HuH-7 (cell line): ENCODE data around the gene ZNF76.

Experiments used
- DNase-seq: peaks from one replicate; pipeline ENCODE4 v3.0.0; 2011; ENCODE audit warnings: low spot score

The ZNF76 gene

DNA sequence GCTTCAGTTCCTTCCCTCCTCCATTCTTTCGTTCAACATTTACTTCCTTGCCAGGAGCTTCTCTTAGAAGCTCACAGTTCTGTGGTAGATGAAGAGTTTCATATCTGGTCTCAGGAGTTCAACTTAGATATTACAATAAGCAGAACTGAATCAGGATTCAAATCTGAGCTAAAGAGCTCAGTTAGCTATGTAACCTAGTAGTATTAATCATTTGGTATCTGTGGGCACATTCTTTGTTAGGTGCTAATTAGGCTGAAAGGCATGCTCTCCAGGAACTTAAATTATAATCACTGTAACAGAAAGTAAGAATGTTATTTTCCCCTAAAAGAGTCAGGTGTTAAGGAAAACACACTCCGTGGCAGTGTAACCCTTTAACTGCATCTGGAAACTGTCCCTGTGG is 8.4 kb downstream of the ZNF76 start:
- no peak for DNase-seq

- DNase-seq = no peak
Observed at GRCh38 chr6:35272005-35272404, 12.5 kb downstream of the ZNF76 start.

- no peak for DNase-seq
Observed at GRCh38 chr6:35273822-35274559, 14.5 kb downstream of the ZNF76 start.

DNA sequence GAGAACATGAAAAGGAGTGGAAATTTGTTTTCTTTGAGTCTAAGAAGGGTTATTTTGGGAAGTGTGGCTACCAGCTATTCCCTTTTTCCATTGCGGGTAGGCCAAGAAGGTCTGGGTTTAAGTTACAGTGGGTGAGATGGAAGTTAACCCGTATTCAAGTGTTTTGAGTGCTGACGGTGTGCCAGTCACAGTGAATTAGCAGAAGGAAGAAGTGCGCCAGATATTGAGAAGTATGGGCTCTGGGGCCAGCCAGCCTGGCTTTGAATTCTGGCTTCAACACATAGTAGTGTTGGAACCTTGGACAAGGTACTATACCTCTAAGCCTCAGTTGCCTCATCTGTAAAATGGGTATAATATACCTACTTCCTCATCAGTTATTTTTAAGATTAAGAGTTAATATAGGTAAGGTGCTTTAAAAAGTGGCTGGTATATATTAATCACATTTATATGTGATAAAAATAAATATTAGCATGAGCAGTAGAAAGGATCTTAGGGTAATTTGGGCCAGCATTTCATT is 16.3 kb downstream of the ZNF76 start:
- DNase-seq = no peak

DNA sequence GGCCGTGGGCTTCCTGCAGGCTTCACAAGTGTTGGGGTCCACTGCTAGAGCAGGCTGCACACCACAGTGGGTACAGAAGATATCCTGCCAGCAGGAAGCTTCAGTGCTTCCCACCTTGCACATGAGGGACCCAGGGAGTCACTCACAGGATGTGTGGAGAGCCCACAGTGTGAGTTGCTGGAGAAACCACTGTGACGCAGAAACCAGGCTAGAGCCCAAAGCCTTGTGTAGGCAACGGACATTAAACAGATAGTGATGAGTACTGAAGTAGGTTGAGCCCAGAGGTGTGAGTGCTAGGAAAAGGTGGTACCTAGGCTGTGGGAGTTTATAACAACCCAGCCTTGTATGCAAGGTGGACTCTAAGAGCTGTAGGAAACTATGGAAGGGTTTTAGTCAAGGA is 19.2 kb downstream of the ZNF76 start:
- DNase-seq = no peak

GRCh38 chr6:35280903-35281302 is 21.4 kb downstream of the ZNF76 start:
- no peak for DNase-seq

DNA sequence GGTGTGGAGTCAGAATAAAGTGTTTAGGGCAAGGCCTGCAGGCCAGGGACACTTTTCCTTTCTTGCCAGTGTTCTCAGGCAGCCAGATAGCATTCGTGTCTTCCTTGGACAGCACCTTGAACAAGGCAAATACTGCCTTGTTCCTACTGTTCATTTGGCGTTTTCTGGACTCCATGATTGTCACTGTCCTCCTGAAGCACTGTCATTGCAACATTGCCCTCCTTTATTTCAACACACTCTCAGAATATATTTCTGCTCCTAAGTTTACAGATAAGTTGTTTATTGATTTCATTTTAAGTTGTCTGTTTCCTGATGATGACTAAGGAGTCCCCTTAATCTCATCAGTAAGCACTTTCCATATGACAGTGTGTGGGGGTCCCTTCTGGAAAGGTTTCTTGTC is 22.9 kb downstream of the ZNF76 start:
- DNase-seq = no peak

DNA sequence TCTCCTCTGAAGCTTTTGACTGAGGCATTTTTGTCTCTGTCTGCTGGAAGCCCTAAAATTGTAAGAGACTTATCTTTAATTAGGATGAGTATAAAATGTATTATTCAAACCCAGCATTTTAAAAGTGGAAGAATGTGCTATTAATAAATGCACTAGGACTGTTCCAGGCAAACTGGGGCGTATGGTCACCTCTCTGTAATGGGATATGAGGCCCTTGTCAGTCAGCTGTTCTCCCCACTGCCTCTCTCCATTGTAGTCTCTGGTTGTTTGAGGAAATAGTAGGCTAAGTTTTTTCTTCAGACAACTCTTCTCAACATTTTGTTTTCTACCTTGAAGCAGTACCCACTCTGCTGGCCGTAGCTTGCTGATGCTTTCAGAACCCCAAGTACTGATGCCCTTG is 23.8 kb downstream of the ZNF76 start:
- no peak for DNase-seq

GRCh38 chr6:35287671-35288396 is 28.3 kb downstream of the ZNF76 start:
- no peak for DNase-seq

DNA sequence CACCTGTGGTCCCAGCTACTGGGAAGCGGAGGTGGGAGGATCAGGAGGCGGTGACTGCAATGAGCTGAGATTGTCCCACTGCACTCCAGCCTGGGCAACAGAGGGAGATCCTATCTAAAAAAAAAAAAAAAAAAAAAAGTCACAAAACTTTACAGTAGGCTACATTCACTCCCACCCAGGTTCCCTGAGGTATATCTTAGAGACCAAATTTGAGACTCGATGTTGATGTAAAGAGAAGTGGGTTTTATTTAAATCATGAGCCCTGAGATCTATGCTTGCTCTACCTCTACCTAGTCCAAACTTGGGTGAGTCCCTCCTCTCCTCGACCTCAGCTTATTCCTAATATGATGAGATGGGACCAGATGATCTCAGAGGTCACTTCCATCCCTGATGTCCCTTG is 29.3 kb downstream of the ZNF76 start:
- no peak for DNase-seq

DNA sequence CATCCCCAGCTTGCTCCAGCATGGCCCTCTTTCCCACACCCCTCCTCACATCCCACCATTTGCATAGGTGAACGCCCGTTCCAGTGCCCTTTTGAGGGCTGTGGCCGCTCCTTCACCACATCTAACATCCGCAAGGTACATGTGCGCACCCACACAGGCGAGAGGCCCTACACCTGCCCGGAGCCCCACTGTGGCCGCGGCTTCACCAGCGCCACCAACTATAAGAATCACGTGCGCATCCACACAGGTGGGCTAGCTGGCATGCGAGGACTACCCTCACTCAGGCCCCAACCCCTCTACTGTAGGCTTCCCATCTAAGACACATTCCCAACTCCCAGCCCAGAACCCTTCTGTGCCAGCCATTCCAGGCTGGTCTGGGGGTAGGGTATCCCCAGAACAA is 32.0 kb downstream of the ZNF76 start:
- DNase-seq = no peak

- DNase-seq = no peak
Observed at GRCh38 chr6:35292494-35292893, 33.0 kb downstream of the ZNF76 start.

DNA sequence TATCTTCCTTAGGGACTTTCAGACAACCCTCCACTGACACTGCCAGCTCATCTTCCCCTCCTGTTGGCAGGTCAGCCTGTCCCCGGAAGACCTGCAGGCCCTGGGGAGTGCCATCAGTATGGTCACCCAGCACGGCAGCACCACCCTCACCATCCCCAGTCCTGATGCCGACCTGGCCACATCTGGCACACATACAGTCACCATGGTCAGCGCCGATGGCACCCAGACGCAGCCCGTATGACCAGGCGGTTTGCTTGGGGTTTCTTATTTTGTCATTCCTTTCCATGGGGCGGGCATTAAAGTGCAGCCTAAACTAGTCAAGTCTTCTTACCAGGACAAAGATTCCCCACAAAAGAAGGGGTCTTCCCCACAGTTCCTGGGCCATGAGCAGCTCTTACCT is 34.1 kb downstream of the ZNF76 start:
- no peak for DNase-seq

DNA sequence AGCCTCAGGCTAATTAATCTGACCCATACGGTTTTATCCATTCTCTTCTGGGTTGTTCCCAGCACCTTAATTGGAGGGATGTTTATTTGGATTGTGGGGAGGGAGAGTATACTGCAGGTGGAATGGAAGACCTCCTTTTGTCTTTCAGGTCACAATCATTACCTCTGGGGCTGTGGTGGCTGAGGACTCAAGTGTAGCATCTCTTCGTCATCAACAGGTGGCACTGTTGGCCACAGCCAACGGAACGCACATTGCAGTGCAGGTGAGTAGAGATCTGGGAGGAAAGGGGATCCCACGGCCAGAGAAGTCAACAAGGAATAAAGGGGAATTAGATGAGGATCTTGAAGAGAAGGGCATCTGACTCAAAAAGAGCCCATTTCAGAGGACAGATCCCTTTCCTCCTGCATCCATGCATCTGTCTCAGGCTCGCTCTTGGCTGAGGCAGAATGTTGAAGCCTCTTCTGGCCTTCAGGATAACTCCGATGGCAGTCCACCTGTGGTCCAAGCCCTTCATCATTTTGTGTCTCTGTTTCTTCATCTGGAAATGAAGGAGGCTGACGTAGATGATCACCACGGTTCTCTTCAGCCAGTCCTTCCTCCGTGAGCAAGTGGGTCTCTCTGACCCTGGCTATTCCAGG is 34.9 kb downstream of the ZNF76 start:
- DNase-seq = peak; percentile 75

DNA sequence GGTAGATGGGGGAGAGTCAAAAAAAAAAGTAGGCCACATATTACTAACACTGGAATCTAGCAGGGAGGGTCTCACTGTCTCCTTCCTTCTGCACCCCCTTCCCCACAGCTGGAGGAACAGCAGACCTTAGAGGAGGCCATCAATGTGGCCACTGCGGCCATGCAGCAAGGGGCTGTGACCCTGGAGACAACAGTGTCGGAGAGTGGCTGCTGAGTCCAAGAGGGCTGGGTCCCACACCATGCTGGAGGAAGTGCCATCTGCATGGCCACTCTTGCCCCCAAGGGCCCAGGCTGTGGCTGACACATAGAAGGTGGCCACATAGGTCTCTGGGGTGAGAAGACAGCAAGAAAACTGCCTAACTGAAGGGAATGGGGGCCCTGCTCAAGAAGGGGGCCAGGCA is 35.5 kb downstream of the ZNF76 start:
- no peak for DNase-seq

- no peak for DNase-seq
Observed at GRCh38 chr6:35295521-35296315, 36.2 kb downstream of the ZNF76 start.

DNA sequence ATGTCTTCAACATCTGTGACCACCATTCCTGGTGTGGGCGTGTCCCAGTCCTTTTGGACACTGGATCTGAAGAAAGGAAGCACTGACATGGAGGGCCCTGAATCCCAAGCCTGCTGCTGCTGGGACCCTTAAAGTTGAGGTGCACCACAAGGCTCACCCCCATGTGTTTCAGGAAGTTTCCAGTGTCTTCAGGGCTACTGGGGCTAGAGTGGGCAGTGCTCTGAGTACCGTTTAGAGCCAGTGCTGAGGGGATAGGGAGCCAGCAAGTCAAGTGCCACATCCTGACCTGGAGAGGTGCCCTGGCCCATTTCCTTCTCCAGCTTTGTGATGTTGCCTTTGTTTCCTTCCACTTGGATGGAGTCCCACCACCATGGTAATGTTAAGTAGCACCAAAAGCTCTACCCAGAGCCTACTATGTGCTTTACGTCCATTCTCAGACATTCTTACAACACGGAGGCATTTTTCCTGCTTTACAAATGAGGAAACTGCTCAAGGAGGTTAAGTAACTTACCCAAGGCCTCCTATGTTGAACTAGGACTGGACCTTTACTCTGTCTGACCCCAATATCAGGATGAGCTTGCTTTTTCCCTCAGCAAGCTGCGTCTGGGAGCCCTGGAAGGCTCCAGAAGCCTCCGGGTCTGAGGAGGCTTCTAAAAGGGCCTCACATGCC is 37.5 kb downstream of the ZNF76 start:
- no peak for DNase-seq

DNA sequence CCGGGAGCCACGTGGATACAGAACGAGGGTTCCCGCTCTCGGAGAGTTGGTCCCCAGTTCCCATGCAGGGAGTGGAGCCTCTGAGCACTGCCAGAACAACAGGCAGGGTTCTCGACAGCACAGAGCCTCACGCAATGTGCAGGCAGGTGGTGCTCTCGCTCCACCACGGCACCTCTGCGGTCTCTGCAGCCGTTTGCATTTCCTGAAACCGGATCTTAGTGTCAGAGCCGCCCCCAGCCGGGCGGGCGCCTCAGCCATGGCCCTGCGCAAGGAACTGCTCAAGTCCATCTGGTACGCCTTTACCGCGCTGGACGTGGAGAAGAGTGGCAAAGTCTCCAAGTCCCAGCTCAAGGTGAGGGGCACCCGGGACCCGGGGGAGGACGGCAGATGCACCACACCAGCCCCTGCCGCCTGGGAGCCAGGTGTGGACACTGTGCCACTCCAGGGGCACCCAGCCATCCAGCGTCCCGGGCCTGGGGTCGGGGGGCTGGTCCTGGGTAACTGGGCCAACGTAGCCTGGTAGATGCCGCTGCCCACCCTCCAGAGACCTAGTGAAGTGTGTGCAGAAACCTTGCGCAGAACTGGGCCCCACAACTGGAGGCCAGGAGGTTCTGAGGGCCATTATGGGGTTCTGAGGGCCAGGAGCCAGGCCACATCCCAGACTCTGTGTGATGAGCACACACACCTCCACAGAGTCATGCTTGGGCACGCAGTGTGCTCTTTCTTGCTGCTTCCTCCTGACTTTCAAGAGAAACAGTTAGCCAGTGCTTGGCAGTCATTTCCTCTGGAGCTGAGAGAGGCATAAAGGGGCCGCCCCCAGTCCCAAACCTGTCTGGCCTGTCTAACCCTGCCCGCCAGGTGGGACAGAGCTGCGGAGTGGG is 38.3 kb downstream of the ZNF76 start, which contains the start of gene DEF6:
TSS of gene DEF6 (plus strand) at position 218 of the 881 bp plus-strand sequence. CDS start at position 257, 39 bp downstream.
- DNase-seq = peak; percentile 87

GRCh38 chr6:35298625-35299140 is 39.1 kb downstream of the ZNF76 start:
- DNase-seq = no peak

DNA sequence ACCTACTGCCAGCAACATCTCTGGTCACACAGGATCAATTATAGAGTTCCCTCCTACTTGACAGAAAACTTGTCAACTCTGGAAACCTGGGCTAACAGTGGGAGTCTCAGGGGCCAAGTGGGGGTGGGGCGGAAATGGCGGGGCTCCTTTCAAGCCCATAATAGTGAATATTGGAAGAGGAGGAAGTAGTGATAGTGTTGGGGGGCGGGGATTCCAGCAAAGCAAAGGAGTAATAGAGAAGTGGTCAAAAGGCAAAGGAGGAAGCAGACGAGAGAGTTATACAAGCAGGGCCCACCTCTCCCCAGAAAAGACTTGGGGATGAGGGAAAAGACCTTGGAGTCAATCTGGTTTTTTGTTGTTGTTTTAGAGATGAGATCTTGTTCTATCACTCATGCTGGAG is 40.1 kb downstream of the ZNF76 start:
- no peak for DNase-seq
